ENCODE measurements around the gene IGFBP7.

IGFBP7 gene

DNA sequence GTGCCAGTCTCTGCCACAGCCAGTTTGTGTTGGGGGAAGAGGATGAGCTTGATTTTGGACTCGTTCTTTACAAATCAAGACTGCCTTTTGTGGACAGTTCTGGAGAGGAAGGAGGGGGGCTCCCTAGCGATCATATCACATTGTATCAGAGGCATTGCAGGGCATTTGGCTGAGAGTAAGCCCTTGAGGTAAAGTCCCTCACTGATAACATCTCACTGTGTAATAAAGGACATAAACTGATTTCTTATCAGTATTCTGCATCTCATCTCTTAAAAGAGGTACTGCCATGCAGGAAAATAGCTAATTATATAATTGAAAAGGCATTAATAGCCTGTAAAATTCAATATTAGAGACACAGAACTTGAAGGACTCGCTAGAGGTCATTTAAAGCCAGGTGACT, 6.1 kb upstream of the IGFBP7 start:
- no peak for DNase-seq (ENCODE audit: low read depth)
- TF ChIP-seq POLR2A (IDR thresholded peaks at IDR 0.05; ENCODE audit: extremely low read depth, insufficient read length) (no peak), MYC (IDR thresholded peaks at IDR 0.05; ENCODE audit: low read depth, low read length) (no peak)
- TF ChIP-seq, protein P1, sequence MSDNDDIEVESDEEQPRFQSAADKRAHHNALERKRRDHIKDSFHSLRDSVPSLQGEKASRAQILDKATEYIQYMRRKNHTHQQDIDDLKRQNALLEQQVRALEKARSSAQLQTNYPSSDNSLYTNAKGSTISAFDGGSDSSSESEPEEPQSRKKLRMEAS (IDR thresholded peaks at IDR 0.05; ENCODE audit: low read depth, low read length) = no peak
- TF ChIP-seq, protein P2, sequence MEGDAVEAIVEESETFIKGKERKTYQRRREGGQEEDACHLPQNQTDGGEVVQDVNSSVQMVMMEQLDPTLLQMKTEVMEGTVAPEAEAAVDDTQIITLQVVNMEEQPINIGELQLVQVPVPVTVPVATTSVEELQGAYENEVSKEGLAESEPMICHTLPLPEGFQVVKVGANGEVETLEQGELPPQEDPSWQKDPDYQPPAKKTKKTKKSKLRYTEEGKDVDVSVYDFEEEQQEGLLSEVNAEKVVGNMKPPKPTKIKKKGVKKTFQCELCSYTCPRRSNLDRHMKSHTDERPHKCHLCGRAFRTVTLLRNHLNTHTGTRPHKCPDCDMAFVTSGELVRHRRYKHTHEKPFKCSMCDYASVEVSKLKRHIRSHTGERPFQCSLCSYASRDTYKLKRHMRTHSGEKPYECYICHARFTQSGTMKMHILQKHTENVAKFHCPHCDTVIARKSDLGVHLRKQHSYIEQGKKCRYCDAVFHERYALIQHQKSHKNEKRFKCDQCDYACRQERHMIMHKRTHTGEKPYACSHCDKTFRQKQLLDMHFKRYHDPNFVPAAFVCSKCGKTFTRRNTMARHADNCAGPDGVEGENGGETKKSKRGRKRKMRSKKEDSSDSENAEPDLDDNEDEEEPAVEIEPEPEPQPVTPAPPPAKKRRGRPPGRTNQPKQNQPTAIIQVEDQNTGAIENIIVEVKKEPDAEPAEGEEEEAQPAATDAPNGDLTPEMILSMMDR (IDR thresholded peaks at IDR 0.05; ENCODE audit: low read depth, low read length) = no peak
- no peak overlapping the region for H3K4me3 ChIP-seq (ENCODE audit: low read depth, low read length)

DNA sequence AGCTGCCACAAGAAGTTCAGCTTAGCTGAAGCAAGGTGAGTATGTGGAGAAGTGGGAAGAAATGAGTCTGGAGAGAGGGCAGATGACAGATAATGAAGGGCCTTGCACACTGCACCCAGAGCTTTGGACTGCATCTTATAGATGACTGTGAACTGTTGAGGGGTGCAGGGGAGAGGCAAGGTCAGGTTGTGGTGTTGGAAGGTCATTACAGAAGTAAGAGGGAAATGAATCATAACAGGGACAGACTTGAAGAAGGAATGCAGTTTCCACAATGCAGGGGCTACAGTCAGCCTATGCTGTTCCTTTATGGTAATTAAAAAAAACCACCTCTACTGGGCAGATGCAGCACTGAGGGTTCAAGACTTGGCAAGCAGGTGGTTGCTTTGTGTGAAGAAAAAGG, 4.8 kb upstream of the IGFBP7 start:
- peak; percentile 59 for DNase-seq (ENCODE audit: low read depth)
- H3K4me3 ChIP-seq (ENCODE audit: low read depth, low read length) = no peak overlapping the region
- TF ChIP-seq MYC (IDR thresholded peaks at IDR 0.05; ENCODE audit: low read depth, low read length) = no peak
- TF ChIP-seq, protein P2 (IDR thresholded peaks at IDR 0.05; ENCODE audit: low read depth, low read length) = no peak
- TF ChIP-seq POLR2A (IDR thresholded peaks at IDR 0.05; ENCODE audit: extremely low read depth, insufficient read length) = no peak

DNA sequence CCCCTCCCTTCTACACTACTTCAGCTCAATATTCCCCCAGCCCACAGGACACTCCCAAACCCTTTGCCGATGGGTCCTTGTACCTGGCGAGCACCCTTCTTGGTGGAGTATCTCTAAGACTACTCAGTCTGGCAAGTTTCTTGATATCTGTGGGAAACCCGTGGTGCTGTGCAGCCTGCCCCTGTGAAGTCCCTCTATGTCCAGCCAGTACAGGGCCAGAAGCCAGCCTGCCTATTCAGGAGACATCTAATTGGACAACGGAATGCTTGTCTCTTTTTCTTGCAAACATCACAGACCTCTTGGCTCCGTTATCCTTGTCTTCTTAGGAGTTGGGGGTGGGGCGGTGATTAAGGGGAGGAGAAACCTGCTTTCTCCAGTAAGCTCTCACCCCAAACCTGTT, 3.7 kb upstream of the IGFBP7 start:
- no peak for DNase-seq (ENCODE audit: low read depth)
- H3K4me3 ChIP-seq (ENCODE audit: low read depth, low read length) = no peak overlapping the region
- no peak for TF ChIP-seq POLR2A (IDR thresholded peaks at IDR 0.05; ENCODE audit: extremely low read depth, insufficient read length)
- TF ChIP-seq, protein P1 (IDR thresholded peaks at IDR 0.05; ENCODE audit: low read depth, low read length) = no peak
- TF ChIP-seq, protein P2 (IDR thresholded peaks at IDR 0.05; ENCODE audit: low read depth, low read length) = no peak
- no peak for TF ChIP-seq MYC (IDR thresholded peaks at IDR 0.05; ENCODE audit: low read depth, low read length)

DNA sequence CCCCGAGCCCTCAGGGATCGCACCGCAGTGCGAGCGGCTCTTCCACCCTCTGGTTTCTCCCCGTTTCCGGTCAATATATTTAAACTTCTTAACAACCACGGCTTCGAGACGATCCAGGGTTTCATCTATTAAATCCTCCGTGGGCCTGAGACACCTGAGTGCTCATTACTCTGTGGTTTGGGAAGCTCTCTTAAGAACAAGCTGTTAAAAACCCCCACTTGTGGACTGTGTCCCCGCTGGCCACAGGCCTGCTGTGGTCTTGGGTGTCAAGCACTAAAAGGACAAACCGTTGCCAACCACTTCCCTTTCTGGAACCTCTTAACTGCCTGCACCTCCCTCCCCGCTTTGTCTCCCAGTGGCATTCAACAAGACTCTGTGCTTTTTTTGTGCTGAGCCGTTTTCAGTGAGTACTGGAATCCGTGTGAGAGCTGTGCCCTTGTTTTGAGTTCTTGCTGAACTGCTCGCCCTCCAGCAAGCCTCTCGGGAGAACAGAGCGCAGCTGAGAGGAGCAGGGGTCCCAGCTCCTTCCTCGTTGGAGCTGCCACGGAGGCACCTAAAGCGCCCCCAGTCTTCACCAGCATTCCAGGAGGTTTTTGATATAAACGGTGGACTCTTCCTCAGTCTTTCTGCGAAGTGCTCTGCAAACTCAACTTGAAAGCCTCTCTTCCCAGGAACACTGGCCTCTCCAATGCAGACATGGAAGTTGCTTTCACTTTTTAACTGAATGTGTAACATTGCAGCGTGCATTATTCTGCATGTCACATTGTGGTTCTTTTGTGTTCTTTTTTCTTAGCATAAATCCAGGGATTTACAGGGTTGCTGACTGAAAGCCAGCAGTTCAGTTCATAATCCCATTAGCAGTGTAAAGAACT, 691 bp upstream of the IGFBP7 start:
- peak; percentile 99 for DNase-seq (ENCODE audit: low read depth)
- peak overlapping the region; percentile 70 for H3K4me3 ChIP-seq (ENCODE audit: low read depth, low read length)
- TF ChIP-seq, protein P2 (IDR thresholded peaks at IDR 0.05; ENCODE audit: low read depth, low read length) = no peak
- TF ChIP-seq MYC (IDR thresholded peaks at IDR 0.05; ENCODE audit: low read depth, low read length) (peak; percentile 29), POLR2A (IDR thresholded peaks at IDR 0.05; ENCODE audit: extremely low read depth, insufficient read length) (peak; percentile 44)
- TF ChIP-seq, protein P1 (IDR thresholded peaks at IDR 0.05; ENCODE audit: low read depth, low read length) = peak; percentile 52

DNA sequence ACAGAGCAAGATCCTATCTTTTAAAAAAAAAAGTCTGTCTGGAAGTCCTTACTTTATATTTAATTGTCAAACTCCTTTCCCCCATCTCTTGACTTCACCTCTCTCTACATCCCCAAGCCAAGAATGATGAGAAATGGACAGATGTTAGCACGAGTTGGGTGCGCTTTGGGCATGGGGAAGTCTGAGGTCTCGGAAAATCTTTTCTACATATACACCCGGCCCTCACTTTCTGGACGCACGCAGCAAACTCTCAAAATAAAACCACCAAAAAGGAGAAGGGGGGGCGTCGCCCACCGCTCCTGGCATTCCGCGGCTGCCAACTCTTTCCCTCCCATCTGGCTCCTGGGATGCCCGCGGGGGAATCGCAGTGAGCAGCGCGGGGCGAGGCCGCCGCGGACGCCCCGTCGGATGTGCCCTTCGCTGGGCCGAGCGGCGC, 756 bp downstream of the IGFBP7 start:
- DNase-seq (ENCODE audit: low read depth) = peak; percentile 49
- TF ChIP-seq, protein P1 (IDR thresholded peaks at IDR 0.05; ENCODE audit: low read depth, low read length) = 0 out of 2 replicates have a peak, but pooled peaks have one; percentile 4
- TF ChIP-seq, protein P2 (IDR thresholded peaks at IDR 0.05; ENCODE audit: low read depth, low read length) = no peak
- TF ChIP-seq POLR2A (IDR thresholded peaks at IDR 0.05; ENCODE audit: extremely low read depth, insufficient read length) (no peak), MYC (IDR thresholded peaks at IDR 0.05; ENCODE audit: low read depth, low read length) (no peak)
- H3K4me3 ChIP-seq (ENCODE audit: low read depth, low read length) = peak overlapping the region; percentile 60
